H1 (cell line): ENCODE data around the gene TMEM187. TPM values are rescaled to one million over a fixed set of nuclear protein-coding genes. Genes with fewer than 3 reads are reported as not detected.

Source experiments
- CTCF ChIA-PET: fragments of 300-600 bp; sonication (Branson Sonifier 250); formaldehyde crosslinking; loops from one replicate; lab custom pipeline; 2021; ENCODE audit not compliant: partially characterized antibody; lab: Charles Lee
- POLR2A ChIA-PET: fragments of 300-600 bp; sonication (Branson Sonifier 250); formaldehyde crosslinking; loops from one replicate; lab custom pipeline; 2021; ENCODE audit warnings: inconsistent platforms; ENCODE audit not compliant: partially characterized antibody; lab: Charles Lee
- DNase-seq, 2 experiments: peaks; one replicate each; pipeline versions ENCODE4 v3.0.0 to v3.0.0-alpha.2; 2010 to 2022; ENCODE audit warnings: low spot score in 2 of 2, low read depth in 1 of 2, mixed read lengths in 1 of 2
- FAIRE-seq: peaks from 2 replicates; lab custom pipeline; 2011; peaks lifted over from hg19 to GRCh38; lab: Jason Lieb, UNC
- H2AFZ ChIP-seq: 2 replicates; pipeline ENCODE4 v1.8.1; 2012; ENCODE audit warnings: low read length, inconsistent platforms
- H2AK5ac ChIP-seq: 2 replicates; pipeline ENCODE4 v1.6.1; 2013; ENCODE audit warnings: low read depth, low read length
- H2BK120ac ChIP-seq: replicated peaks from 2 replicates; pipeline ENCODE3; 2013; ENCODE audit warnings: low read depth, low read length, inconsistent platforms
- H2BK12ac ChIP-seq: 2 replicates; pipeline ENCODE4 v1.6.1; 2013; ENCODE audit warnings: low read depth, low read length
- H2BK15ac ChIP-seq: 2 replicates; pipeline ENCODE4 v1.6.1; 2013; ENCODE audit warnings: low read length
- H2BK20ac ChIP-seq: 2 replicates; pipeline ENCODE4 v1.6.1; 2013; ENCODE audit warnings: low read length
- H2BK5ac ChIP-seq: 2 replicates; pipeline ENCODE4 v1.6.1; 2013; ENCODE audit warnings: low read depth, low read length
- H3K14ac ChIP-seq: 2 replicates; pipeline ENCODE4 v1.6.1; 2013; ENCODE audit warnings: inconsistent platforms; ENCODE audit not compliant: insufficient read length
- H3K18ac ChIP-seq: 2 replicates; pipeline ENCODE4 v1.6.1; 2013; ENCODE audit warnings: low read length; ENCODE audit errors: extremely low read depth
- H3K23ac ChIP-seq: 2 replicates; pipeline ENCODE4 v1.6.1; 2013; ENCODE audit warnings: inconsistent platforms; ENCODE audit not compliant: insufficient read length
- H3K23me2 ChIP-seq: 2 replicates; pipeline ENCODE4 v1.6.1; 2013; ENCODE audit warnings: low read depth, low read length
- H3K27ac ChIP-seq: 2 replicates; pipeline ENCODE4 v1.6.1; 2011; ENCODE audit warnings: low read depth, low read length, inconsistent platforms
- H3K27me3 ChIP-seq, 4 experiments: replicated peaks in 1 of 4; 1 replicate in 1 of 4; 2 replicates in 3 of 4; pipeline versions ENCODE4 v1.6.1 to v1.8.1; 2011 to 2013; ENCODE audit warnings: low read length in 3 of 4, mild to moderate bottlenecking in 3 of 4, inconsistent platforms in 2 of 4, mixed read lengths in 2 of 4, moderate library complexity in 1 of 4; ENCODE audit not compliant: control insufficient read depth in 3 of 4, insufficient read depth in 3 of 4; ENCODE audit errors: extremely low read depth in 1 of 4
- H3K36me3 ChIP-seq, 4 experiments: 2 replicates each; pipeline versions ENCODE4 v1.6.1 to v1.8.1; 2011 to 2013; ENCODE audit warnings: mild to moderate bottlenecking in 4 of 4, low read length in 3 of 4, moderate library complexity in 2 of 4, control low read depth in 1 of 4, inconsistent platforms in 1 of 4; ENCODE audit not compliant: insufficient read depth in 4 of 4, control insufficient read depth in 2 of 4
- H3K4ac ChIP-seq: replicated peaks from 2 replicates; pipeline ENCODE3; 2013; ENCODE audit warnings: low read length, low read depth, mixed read lengths, inconsistent platforms; ENCODE audit not compliant: insufficient read length
- H3K4me1 ChIP-seq, 4 experiments: replicated peaks in 1 of 4; 1 replicate in 1 of 4; 2 replicates in 3 of 4; pipeline versions ENCODE4 v1.6.1 to v1.8.1; 2011 to 2013; ENCODE audit warnings: low read length in 3 of 4, inconsistent platforms in 2 of 4, mixed read lengths in 1 of 4; ENCODE audit not compliant: insufficient read depth in 4 of 4, control insufficient read depth in 3 of 4
- H3K4me2 ChIP-seq, 2 experiments: 2 replicates each; pipeline versions ENCODE4 v1.6.1 to v1.8.1; 2011 to 2013; ENCODE audit warnings: low read depth in 2 of 2, low read length in 2 of 2, control low read depth in 1 of 2, inconsistent platforms in 1 of 2, mild to moderate bottlenecking in 1 of 2; ENCODE audit not compliant: insufficient read depth in 1 of 2
- H3K4me3 ChIP-seq, 4 experiments: fragments of 200-600, 300-600 bp in 1 of 4; sonication (generic), shearing (Covaris generic), sonication (Bioruptor Twin) in 1 of 4; 2 replicates each; pipeline versions ENCODE4 v1.5.1 to v1.8.1; 2011 to 2016; ENCODE audit warnings: low read length in 4 of 4, low read depth in 3 of 4, control low read depth in 2 of 4, inconsistent platforms in 2 of 4, mild to moderate bottlenecking in 2 of 4, mixed read lengths in 1 of 4, moderate library complexity in 1 of 4; ENCODE audit not compliant: insufficient read depth in 2 of 4; ENCODE audit errors: extremely low read depth in 1 of 4
- H3K56ac ChIP-seq: replicated peaks from 2 replicates; pipeline ENCODE3; 2013; ENCODE audit warnings: low read depth, mild to moderate bottlenecking, mixed read lengths, low read length, inconsistent platforms; ENCODE audit not compliant: insufficient read length
- H3K79me1 ChIP-seq: 2 replicates; pipeline ENCODE4 v1.6.1; 2013; ENCODE audit warnings: low read depth, low read length, control low read depth
- H3K79me2 ChIP-seq, 2 experiments: 2 replicates each; pipeline versions ENCODE4 v1.6.1 to v1.8.1; 2012 to 2013; ENCODE audit warnings: low read length in 2 of 2, mild to moderate bottlenecking in 2 of 2, inconsistent platforms in 1 of 2; ENCODE audit not compliant: insufficient read depth in 2 of 2, control insufficient read depth in 1 of 2
- H3K9ac ChIP-seq, 4 experiments: replicated peaks in 1 of 4; 1 replicate in 1 of 4; 2 replicates in 3 of 4; pipeline versions ENCODE4 v1.6.1 to v1.8.1; 2011 to 2013; ENCODE audit warnings: low read depth in 3 of 4, low read length in 3 of 4, control low read depth in 2 of 4, mild to moderate bottlenecking in 2 of 4, moderate library complexity in 2 of 4, inconsistent platforms in 1 of 4; ENCODE audit errors: extremely low read depth in 1 of 4
- H3K9me3 ChIP-seq, 2 experiments: 2 replicates each; pipeline versions ENCODE4 v1.6.1 to v1.8.1; 2012 to 2013; ENCODE audit warnings: mild to moderate bottlenecking in 2 of 2, moderate library complexity in 2 of 2, control low read depth in 1 of 2, inconsistent platforms in 1 of 2, low read depth in 1 of 2, low read length in 1 of 2, mixed read lengths in 1 of 2; ENCODE audit not compliant: insufficient read depth in 2 of 2
- H4K20me1 ChIP-seq, 2 experiments: replicated peaks in 1 of 2; 2 replicates each; pipeline versions ENCODE3 to v1.8.1; 2011 to 2013; ENCODE audit warnings: inconsistent platforms in 2 of 2, low read length in 2 of 2, mild to moderate bottlenecking in 1 of 2; ENCODE audit not compliant: insufficient read depth in 2 of 2, control insufficient read depth in 1 of 2
- H4K5ac ChIP-seq: 2 replicates; pipeline ENCODE4 v1.6.1; 2013; ENCODE audit warnings: low read length, low read depth, mixed read lengths, inconsistent platforms; ENCODE audit not compliant: insufficient read length
- H4K8ac ChIP-seq: 2 replicates; pipeline ENCODE4 v1.8.0; 2013; ENCODE audit warnings: mild to moderate bottlenecking, moderate library complexity, low read length, inconsistent platforms; ENCODE audit not compliant: insufficient read depth; ENCODE audit errors: extremely low read depth
- H4K91ac ChIP-seq: replicated peaks from 2 replicates; pipeline ENCODE3; 2013; ENCODE audit warnings: low read length, mixed read lengths, inconsistent platforms; ENCODE audit not compliant: insufficient read length
- ASH2L ChIP-seq: fragments of 200-600, 300-600 bp; sonication (generic); IDR thresholded peaks from one replicate; pipeline ENCODE4 v1.7.1; 2017; ENCODE audit warnings: low read length
- CHD1 ChIP-seq: IDR thresholded peaks from 2 replicates; pipeline ENCODE4 v1.6.1; 2012; ENCODE audit warnings: low read depth, low read length, improper control_type of control experiment
- EZH2 ChIP-seq: fragments of 200-600 bp; sonication (generic); IDR thresholded peaks from 2 replicates; pipeline ENCODE4 v1.7.1; 2012; ENCODE audit warnings: low read depth, mild to moderate bottlenecking, moderate library complexity, low read length, inconsistent platforms; ENCODE audit not compliant: severe bottlenecking
- GABPA ChIP-seq: IDR thresholded peaks from 2 replicates; pipeline ENCODE4 v1.6.1; 2011; ENCODE audit warnings: mild to moderate bottlenecking, low read length, moderate library complexity, borderline replicate concordance; ENCODE audit not compliant: insufficient read depth
- HDAC2 ChIP-seq, 2 experiments: fragments of 300-600 bp in 1 of 2; sonication (generic) in 1 of 2; IDR thresholded peaks; 2 replicates each; pipeline ENCODE4 v1.6.1; 2011 to 2012; ENCODE audit warnings: low read depth in 2 of 2, low read length in 2 of 2, mild to moderate bottlenecking in 2 of 2, moderate library complexity in 2 of 2, borderline replicate concordance in 1 of 2, inconsistent platforms in 1 of 2
- RBBP5 ChIP-seq: IDR thresholded peaks from 2 replicates; pipeline ENCODE4 v1.7.1; 2012; ENCODE audit warnings: low read depth, mild to moderate bottlenecking, inconsistent platforms, low read length, moderate library complexity, borderline replicate concordance
- RXRA ChIP-seq: IDR thresholded peaks from 2 replicates; pipeline ENCODE4 v1.6.1; 2011; ENCODE audit warnings: low read depth, mild to moderate bottlenecking, low read length, moderate library complexity; ENCODE audit not compliant: insufficient read depth
- TAF7 ChIP-seq: optimal IDR thresholded peaks from 2 replicates; pipeline ENCODE3; 2011; ENCODE audit warnings: low read depth, mild to moderate bottlenecking, inconsistent platforms, low read length, moderate library complexity, borderline replicate concordance
- WGBS, 2 experiments: shearing (Covaris generic) in 1 of 2; methylation state at CpG; one replicate each; pipeline versions ENCODE4 v1.1.6 to v1.1.7; 2013 to 2015; ENCODE audit warnings: low lambda C conversion rate in 2 of 2, mixed read lengths in 2 of 2, inconsistent platforms in 1 of 2, low coverage in 1 of 2, missing lambda C conversion rate in 1 of 2; ENCODE audit not compliant: insufficient replicate concordance in 2 of 2, insufficient coverage in 1 of 2, insufficient read length in 1 of 2; ENCODE audit errors: extremely low coverage in 1 of 2, missing lambda C conversion rate in 1 of 2; 5-methylcytosine and 5-hydroxymethylcytosine counted together
- polyA plus RNA-seq, 7 experiments: library from polyadenylated mRNA; depleted of rRNA in 3 of 7; stranded (reverse) in 5 of 7; unstranded in 2 of 7; fragments of >200 nt in 5 of 7; fragments of 200-250 nt in 2 of 7; gene quantifications; 1 replicate in 5 of 7; 2 replicates in 1 of 7; 4 replicates in 1 of 7; pipeline versions ENCODE4 v1.2.1 to v1.2.3, GENCODE V29; 2011 to 2013; ENCODE audit warnings: missing spikeins in 2 of 7, mixed read lengths in 2 of 7
- total RNA-seq: library from RNA; stranded (reverse); fragmentation: NEBNext Ultra II Directional; extraction: Animal tissue kit (Norgen Biotek cat#: 25700); gene quantifications from 2 replicates; pipeline ENCODE4 v1.2.1, GENCODE V29; 2021

Gene TMEM187
- total and polyA plus RNA-seq, 2 of the 8 experiments (the other 6 are each of a cell fraction or from before 2014, with no cell fraction given) = 5.0 to 14.5 TPM

DNA sequence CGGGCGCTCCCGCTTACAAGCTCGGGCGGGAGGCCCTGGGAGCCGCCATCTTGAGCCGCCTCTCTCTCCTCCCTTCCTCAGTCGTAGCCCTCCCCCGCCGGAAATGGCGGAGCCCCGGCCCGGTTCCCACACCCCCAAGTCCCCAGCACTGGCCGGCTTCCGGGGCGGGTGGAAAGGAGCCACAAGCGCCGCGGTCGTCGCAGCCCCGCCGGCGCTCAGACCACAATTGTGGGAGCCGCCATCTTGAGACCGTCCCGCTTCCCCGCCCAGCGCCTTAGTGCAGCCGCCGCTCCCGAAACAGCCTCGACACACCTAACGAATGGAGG lies 1.5 kb upstream of the TMEM187 start:
- peak overlapping the region; percentile 100 for H4K91ac ChIP-seq
- WGBS, 2 experiments = 0% methylated on average over 5 of the region's 34 CpGs; no CpG with 5 or more reads in 1 of the 2 experiments
- peaks cover 2% of the 10 kb centered on the region; the same call in 1 of the 2 replicates for H3K79me1 ChIP-seq
- no peak overlapping the region for H2AK5ac ChIP-seq
- no peaks in the 10 kb centered on the region for H3K9me3 ChIP-seq
- peaks cover 36 to 46% of the 10 kb centered on the region in 2 experiments for H3K79me2 ChIP-seq
- H3K4me1 ChIP-seq = peaks cover 4 to 26% (median 15%) of the 10 kb centered on the region in 4 experiments
- peak overlapping the region; percentile 99 for H3K27ac ChIP-seq
- H2BK15ac ChIP-seq = no peak overlapping the region
- H3K4me3 ChIP-seq = peak overlapping the region; percentile 92 to 99 (median 95)
- CTCF ChIA-PET = interaction anchor here (2.5 to 11.2 kb wide), 2 partner anchors 23 to 42 kb away, joined by 8 to 102 read pairs; partner anchors contain the start of gene RENBP
- H2AFZ ChIP-seq = no peak overlapping the region
- peaks cover 8% of the 10 kb centered on the region; the same call in 1 of the 2 replicates for H3K23me2 ChIP-seq
- no peaks in the 10 kb centered on the region for H3K36me3 ChIP-seq
- peak overlapping the region; percentile 96 for H4K5ac ChIP-seq
- TF ChIP-seq RXRA (no peak), ASH2L (no peak), RBBP5 (0 out of 2 replicates have a peak, but pooled peaks have one; percentile 23), HDAC2 (IDR thresholded peaks at IDR 0.05; ENCODE audit: borderline replicate concordance in 1 of 2, low read depth in 2 of 2, low read length in 2 of 2) (no peak), TAF7 (no peak), EZH2 (no peak), CHD1 (no peak; the same call in 1 of the 2 replicates), GABPA (peak; percentile 68; the same call in 1 of the 2 replicates)
- POLR2A ChIA-PET = interaction anchor here (0.7 to 4.6 kb wide), 32 partner anchors 9 to 399 kb away, joined by 3 to 43 read pairs (median 4); partner anchors contain the start of genes ARHGAP4, IRAK1, L1CAM and SRPK3
- H3K18ac ChIP-seq = peak overlapping the region; percentile 96
- H3K4ac ChIP-seq = peak overlapping the region; percentile 98
- no peaks in the 10 kb centered on the region for H3K27me3 ChIP-seq
- FAIRE-seq = no peak
- peak overlapping the region; percentile 66 to 69 for H3K4me2 ChIP-seq
- H3K23ac ChIP-seq = no peak overlapping the region
- H2BK20ac ChIP-seq = no peak overlapping the region
- H3K14ac ChIP-seq = no peak overlapping the region
- H4K20me1 ChIP-seq = peaks cover 18 to 24% of the 10 kb centered on the region in 2 experiments
- H4K8ac ChIP-seq = peak overlapping the region; percentile 100
- H2BK120ac ChIP-seq = peak overlapping the region; percentile 83
- H2BK12ac ChIP-seq = no peak overlapping the region
- peak overlapping the region; percentile 97 for H3K56ac ChIP-seq
- H2BK5ac ChIP-seq = peak overlapping the region; percentile 99
- peak overlapping the region; percentile 95 to 100 (median 99) for H3K9ac ChIP-seq
- DNase-seq = peak in 1 of 2 experiments; percentile 76
